HG03521 (cell line): ENCODE results near the gene LRRC70.
"Not testable (repeated sequence)": the region's sequence is repeated elsewhere in the genome, so short reads cannot be mapped to it uniquely, and the experiment has no call there.

ENCODE experiments used
- ATAC-seq: cut with Tn5 transposase; IDR thresholded peaks from one replicate; pipeline ENCODE4 v1.9.1; 2021; ENCODE audit warnings: mild to moderate bottlenecking, moderate library complexity; ENCODE audit not compliant: unreplicated experiment

LRRC70 gene

DNA sequence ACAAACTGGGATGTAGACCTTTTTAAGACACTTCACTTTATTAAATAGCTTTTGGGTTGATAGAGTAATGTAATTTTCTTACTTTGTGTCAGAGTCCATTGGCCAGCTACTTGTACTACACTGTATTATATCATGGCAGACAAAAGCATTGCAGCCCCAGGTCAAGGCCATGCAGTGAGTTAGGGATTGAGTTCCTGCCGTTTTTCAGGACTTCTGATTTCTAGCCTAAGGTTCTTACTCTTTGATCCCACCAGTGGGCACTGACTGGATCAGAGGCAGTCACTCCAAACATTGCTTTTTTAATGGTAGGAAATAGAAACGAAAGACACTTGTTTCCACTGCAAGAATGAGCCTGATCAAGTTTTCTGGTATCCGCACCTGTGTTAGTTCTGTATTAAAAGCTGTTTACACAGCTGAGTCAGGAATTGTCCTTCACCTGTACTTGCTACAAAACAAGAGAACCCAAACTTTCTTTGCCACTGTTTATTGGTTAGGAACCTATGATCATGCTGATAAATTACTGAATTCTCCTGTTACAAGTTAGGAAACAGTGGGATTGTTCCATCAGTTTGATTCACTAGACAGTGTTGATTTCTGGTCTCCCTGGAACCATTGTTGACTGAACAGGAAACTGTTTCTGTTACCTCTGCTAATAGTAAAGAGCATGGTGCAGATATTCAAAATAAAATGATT, 22.1 kb downstream of the LRRC70 start:
- ATAC-seq = no peak

DNA sequence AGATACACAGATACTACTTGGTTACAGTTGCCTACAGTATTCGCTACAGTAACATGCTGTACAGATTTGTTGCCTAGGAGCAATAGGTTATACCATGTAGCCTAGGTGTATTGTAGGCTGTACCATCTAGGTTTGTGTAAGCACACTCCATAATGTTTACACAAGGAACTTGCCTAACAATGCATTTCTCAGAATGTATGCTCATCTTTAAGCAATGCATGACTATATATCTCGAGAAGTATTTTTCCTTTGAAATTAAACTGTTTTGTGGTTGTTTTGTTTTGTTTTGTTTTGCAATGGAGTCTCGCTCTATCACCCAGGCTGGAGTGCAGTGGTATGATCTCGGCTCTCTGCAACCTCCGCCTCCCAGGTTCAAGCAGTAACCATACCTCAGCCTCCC, 25.3 kb downstream of the LRRC70 start:
- ATAC-seq = no peak

DNA sequence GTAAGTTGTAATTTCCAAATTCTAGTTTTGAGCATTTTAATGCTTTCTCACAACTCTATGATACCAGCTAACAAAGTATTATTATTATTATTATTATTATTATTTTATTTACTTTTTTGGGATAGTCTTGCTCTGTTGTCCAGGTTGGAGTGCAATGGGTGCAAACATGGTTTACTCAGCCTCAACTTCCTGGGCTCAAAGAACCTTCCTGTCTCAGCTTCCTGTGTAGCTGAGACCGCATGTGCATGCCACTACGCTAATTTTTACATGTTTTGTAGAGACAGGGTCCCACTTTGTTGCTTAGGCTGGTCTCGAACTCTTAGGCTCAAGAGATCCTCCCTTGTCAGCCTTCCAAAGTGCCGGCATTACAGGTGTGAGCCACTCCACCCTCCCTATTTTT, 27.0 kb downstream of the LRRC70 start:
- no peak for ATAC-seq

DNA sequence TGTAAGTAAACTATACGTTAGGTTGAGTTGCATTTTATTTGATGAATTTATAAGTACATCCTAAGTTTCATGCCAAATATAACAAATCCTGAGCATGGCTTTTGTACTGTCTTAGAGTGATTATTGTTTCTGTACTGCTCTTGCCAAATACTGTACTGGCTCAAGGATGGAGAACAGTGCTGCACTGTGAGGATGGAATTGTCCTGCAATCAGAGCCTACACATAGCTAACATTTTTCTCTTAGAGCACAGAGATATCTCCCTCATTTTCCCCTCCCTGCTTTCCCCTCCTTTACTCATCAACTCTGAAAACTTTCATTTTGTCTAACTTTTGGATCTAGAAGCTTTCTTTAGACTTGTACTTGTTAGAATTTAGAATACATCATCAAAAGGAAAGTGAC, 28.3 kb downstream of the LRRC70 start:
- ATAC-seq = no peak

DNA sequence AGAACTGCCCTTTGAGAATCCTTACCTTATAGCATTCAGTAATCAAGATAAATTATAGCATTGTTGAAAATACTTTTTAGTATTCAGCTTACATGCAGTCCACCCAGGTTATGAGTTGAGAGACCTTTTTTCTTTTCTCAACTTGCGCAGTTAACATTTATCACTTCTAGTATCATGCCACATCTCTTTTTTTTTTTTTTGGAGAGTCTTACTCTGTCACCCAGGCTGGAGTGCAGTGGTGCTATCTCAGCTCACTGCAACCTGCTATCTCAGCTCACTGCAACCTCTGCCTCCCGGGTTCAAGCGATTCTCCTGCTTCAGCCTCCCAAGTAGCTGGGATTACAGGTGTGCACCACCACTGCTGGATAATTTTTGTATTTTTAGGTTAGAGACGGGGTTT, 29.0 kb downstream of the LRRC70 start:
- no peak for ATAC-seq

DNA sequence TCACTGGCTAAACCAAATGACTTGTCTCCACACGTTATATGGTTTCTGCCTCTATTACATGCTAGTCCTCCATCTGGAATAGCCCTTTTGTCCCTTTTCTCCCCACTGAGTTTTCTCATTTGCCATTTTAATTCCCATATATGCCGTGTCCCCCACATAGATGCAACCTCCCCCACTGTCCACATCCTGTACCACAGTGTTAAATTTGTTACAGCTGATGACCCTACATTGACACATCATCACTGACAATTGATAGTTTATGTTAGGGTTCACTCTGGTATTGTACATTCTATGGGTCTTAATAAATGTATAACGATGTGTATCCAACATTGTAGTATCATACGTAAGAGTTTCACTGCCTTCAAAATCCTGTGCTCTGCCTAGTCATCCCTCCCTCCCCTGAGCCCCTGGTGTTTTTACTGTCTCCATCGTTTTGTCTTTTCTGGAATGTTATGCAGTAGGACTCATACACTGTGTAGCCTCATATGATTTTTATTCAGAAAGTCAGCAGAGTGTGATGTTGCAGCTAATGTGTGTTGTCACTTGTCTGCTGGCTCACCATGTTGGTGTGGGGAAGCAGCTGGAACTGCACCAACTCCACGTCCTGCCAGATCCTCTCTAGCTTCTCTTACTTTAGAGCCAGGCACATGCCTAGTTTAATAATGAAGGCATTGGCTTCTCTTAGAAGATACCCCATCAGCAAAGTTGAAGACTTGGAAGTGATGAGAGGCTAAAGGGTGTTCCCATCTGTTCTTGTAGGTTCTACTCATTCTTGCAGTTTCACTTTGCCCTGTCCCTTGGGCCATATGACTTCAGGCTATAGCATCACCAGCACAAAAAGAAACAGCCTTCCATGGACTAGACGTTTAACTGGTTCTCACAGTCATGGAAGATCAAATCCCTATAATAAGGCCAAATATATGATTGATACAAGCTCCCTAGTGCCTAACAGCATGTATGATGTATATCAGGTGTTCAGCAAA, 30.2 kb downstream of the LRRC70 start:
- ATAC-seq = no peak

DNA sequence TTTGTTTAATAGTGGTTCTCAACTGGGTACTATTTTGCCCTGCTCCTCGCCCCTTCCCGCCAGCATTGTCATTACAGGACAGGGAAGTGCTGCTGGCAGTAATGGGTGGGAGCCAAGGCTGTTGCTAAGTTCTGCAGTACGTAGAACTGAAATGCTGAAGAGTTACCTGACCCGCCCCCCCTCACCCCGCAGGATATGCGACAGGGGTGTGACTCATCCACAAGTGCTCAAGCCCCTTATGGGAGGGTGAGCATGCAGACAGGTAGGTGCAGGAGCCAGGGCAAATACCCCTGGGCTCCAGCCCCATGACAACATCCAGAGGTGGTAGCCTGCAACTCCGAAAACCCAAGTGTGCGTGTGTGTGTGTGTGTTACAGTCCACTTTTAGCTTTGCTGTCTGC, 35.7 kb downstream of the LRRC70 start:
- no peak for ATAC-seq

DNA sequence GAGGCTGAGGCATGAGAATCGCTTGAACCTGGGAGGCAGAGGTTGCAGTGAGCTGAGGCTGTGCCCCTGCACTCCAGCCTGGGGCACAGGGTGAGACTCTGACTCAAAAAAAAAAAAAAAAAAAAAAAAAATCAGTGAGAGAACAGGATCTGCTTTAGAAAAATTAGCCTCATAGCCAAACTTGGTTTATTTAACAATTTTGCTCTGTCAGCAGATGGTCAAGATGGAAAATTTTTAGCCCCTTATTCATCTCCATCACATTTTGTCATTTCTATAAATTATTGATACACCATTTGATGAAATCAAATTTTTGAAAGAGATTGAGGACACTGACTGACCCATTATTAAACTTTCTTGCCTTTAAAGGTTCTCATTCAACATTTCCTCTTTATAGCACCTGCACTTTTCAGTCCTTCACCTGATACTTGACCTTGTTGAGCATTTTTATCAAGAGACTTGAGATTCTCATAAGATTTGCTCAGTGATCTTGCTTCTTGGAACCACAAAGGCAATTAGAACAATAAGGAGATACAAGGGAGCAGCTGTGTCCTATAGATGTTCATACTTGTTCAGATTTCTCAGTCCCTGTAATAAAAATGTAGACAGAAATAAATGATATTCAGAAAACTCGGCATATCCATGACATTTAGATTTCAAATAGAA, 38.1 kb downstream of the LRRC70 start:
- no peak for ATAC-seq

DNA sequence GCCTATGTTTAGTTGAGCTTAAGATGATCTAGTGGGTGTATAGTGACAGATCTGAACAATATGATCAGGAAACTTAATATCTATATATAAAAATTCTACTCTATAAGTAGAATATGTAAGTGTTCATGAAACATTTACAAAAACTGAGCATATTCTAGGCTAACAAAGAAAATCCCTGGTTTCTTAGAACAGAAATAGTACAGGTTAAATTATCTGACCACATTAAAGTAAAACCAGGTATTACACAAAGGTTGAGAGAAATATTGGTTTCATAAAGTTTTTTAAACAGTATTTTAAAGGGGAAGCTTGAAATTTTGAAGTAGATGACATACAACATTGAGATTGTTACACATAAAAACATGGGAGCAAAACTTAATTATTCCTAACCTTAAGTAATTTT, 39.3 kb downstream of the LRRC70 start:
- no peak for ATAC-seq

DNA sequence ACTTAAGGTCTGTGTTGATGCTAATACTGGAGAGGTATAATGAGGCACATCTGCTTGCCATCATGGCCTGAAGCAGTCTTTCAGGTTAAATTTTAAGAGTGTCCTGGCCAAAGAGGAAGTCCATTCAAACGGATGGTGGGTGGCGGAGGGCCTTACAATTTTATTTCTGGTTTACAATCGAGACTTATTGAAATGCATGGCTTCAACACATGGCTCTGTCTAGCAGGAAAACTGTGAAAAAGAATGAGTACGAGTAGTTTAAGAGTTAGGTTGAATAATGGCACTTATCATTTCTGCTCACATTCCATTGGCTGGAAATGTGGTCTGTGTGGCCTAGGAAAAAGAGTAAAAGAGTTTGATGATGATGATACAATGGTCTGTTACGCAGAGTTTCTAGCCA, 42.1 kb downstream of the LRRC70 start:
- ATAC-seq = no peak

DNA sequence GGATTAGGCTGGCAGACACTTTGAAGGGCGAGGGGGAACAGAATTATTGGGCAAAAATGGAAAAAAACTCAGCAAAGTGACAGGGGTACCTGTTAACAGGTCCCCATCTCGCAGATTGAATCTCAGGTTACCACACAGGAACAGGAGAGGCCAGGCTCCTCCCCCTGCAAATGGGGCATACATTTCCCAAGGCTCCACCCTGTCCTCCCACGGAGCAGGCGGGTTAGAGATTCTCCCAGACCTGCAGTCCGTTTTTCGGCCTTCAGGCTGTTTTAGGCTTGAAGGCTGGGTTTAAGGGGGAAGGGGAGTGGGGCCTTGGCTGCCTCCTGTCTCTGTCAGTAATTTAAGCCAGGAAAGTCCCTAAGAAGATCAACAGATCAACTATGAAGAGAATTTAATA, 42.7 kb downstream of the LRRC70 start:
- no peak for ATAC-seq

DNA sequence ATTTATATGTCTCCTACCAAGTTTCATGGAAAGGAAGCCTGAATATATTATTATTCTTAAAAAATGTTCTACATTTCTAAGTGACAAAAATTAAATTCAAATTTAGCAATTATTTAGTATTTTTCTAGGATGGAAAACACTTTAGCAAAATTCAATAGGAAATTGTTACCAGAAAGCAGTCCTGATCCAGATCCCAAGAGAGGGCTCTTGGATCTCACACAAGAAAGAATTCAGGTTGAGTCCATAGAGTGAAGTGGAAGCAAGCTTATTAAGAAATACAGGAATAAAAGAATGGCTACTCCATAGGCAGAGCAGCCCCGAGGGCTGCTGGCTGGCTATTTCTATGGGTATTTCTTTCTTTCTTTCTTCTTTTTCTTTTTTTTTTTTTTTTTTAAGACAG, 44.7 kb downstream of the LRRC70 start:
- ATAC-seq = no peak

DNA sequence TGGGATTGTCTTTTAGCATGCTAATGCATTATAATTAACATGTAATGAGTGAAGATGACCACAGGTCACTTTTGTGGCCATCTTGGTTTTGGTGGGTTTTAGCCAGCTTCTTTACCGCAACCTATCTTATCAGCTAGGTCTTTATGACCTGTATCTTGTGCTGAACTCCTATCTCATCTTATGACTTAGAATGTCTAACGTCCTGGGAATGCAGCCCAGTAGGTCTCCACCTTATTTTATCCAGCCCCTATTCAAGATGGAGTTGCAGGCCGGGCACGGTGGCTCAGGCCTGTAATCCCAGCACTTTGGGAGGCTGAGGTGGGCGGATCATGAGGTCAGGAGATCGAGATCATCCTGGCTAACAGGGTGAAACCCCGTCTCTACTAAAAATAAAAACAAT, 45.8 kb downstream of the LRRC70 start:
- ATAC-seq = not testable (repeated sequence)

DNA sequence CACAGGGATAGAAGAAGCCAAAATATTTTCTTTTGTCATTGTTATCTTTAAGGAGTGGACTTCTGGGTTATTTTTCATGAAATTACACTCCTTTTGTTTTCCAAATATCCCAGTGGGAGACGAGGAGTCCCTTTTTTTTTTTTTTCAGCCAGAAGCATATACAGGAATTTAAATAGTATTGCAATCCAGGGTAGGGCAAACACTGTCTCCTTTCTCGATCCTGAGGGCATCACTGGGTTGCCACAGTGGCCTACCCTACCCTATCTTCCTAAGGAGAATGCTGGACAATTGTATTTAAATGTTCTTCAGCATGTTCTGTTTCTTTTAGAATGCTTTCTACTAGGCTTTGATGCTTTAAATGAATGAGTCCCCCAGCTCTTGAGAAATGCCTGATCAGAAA, 47.9 kb downstream of the LRRC70 start:
- ATAC-seq = no peak

DNA sequence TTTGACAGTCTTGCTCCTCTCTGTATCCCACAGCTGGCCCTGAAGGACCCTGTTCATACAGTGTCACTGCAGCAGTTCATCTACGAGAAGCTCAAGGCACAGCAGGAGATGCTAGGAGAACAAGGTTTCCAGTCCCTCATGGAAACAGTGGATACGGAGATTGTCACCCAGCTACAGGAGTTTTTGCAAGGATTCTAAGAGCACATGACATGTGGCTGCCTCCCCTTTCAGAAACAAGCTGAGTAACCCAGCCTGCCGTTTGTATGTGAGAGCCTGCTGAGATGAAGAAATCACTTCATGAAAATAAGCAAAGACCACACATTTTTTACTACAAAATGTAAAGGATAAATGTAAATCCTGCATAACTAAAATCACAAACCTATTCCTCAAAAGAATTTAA, 48.5 kb downstream of the LRRC70 start:
- no peak for ATAC-seq

DNA sequence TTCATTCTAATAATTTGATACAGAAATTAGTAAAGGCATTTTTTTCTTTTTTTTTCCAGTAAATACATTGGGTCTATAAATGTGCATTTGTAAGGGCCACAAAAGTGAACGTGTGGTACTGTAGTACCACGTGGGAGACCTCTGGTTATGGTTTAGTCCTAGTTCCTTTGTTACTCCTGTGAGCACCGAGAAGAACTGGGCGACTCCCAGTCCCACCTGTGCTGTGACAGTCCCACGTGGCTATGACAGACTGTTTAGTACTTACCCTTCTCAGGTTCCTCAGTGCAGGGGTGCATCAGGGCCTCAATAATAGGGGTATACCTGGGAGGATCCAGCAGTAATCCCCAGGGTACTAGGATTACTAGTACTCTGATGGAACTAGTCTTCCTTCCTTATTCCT, 49.3 kb downstream of the LRRC70 start:
- ATAC-seq = no peak
